ENCODE measurements around the gene GCNT3.

The GCNT3 gene, protein sequence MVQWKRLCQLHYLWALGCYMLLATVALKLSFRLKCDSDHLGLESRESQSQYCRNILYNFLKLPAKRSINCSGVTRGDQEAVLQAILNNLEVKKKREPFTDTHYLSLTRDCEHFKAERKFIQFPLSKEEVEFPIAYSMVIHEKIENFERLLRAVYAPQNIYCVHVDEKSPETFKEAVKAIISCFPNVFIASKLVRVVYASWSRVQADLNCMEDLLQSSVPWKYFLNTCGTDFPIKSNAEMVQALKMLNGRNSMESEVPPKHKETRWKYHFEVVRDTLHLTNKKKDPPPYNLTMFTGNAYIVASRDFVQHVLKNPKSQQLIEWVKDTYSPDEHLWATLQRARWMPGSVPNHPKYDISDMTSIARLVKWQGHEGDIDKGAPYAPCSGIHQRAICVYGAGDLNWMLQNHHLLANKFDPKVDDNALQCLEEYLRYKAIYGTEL

GRCh38 chr15:59611276-59612260 is at the start of gene GCNT3:
Gene GCNT3, plus strand, starts transcription at chr15:59611783. Its CDS starts 6,456 bp downstream, at chr15:59618239.
- DNase-seq, result no peak

DNA sequence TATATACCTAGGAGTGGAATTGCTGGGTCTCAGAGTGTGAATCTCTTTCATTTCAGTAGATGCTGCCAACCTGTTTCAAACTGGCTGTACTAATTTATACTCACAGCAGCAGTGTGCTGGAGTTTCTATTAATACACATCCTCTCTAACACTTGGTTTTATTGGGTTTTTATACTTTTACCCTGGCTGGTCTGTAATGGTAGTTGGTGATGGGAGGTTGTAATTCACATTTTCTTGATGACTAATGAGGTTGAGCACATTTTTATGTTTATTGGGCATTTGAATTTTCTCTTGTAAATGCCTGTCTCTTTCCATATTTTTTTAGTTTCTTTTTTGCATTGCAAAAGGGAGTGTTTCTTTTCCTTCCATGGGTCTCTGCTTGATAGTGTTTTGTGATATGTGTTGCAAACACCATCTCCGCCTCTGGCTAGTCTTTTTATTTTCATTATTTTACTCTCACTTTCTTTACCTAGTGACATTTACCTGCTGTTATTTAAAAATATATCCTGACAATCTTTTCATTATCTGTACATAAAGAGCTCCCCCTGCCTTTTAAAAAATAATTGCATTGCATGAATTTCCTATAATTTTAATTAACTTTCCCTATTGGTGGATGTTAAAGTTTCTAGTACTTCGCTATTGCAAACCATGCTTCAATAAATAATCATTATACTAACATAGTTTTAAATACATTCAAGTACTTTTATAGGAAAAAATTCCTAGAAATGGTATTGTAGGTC is 49.0 kb upstream of the GCNT3 start:
- DNase-seq, result no peak

DNA sequence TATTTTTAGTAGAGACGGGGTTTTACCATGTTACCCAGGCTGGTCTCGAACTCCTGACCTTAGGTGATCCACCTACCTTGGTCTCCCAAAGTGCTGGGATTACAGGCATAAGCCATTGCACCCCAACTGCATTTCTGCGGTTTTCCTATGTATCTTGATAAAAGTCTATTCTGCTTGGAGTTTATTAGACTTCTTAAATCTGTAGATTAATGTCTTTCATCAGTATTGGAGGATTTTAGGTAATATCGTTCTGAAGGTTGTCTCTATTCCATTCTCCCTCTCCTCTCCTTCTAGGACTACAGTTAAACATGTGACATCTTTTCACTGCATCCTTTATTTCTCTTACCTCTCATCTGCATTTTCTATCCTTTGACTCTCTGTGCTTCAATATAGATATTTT is 46.3 kb upstream of the GCNT3 start:
- DNase-seq, result no peak

DNA sequence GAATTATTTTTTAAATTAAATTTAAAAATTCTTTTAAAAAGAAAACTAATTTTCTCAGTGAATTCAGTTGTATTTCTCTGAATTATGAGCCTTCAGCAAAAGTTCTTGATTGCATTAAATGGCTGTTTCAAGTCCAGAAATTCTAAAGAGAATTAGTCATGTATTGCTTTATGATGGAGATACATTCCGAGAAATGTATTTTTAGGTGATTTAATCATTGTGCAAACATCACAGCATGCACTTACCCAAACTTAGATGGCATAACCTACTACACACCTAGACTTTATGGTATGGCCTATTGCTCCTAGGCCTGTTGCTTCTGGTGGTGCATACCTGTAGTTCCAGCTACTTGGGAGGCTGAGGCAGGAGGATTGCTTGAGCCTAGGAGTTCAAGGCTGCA is 44.3 kb upstream of the GCNT3 start:
- DNase-seq, result no peak

GRCh38 chr15:59569477-59569876 is 42.1 kb upstream of the GCNT3 start:
- DNase-seq, result no peak

GRCh38 chr15:59570315-59570714 is 41.3 kb upstream of the GCNT3 start:
- no peak for DNase-seq

DNA sequence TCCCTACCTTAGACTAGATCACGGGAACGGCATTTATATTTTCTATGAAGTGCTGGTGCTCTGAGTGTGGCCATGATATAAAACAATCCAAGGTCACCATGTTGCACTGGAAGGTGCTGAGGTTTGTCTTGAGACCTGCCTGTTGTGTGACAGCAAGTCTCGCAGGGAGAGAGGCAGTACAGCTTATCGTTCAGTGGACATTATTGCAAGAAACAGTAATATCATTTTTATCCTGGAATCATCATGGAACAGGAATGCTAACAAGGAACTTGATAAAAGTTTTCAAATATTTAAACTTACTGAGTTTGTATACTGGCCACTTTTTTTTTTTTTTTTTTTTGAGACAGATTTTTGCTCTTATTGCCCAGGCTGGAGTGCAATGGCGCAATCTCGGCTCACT is 40.0 kb upstream of the GCNT3 start:
- DNase-seq, result no peak

DNA sequence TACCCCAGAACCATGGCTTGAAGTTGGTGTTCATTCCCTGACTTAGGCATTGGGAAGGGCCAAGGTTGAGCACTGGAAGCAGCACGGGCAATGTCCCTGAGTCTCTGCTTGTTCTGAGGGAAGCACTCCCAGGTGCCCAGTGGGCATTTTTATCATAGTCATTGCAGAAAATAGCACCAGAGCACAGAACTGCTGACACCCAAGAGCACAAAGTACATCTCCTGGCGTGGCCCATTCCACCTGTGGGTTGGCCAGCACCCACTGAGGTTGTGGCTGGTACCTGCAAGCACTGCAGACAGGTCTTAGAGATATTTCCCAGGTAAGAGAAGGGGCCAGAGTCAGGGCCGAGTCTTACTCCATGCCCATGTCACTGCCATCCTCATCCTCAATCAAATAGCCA is 28.5 kb upstream of the GCNT3 start:
- DNase-seq, result no peak

DNA sequence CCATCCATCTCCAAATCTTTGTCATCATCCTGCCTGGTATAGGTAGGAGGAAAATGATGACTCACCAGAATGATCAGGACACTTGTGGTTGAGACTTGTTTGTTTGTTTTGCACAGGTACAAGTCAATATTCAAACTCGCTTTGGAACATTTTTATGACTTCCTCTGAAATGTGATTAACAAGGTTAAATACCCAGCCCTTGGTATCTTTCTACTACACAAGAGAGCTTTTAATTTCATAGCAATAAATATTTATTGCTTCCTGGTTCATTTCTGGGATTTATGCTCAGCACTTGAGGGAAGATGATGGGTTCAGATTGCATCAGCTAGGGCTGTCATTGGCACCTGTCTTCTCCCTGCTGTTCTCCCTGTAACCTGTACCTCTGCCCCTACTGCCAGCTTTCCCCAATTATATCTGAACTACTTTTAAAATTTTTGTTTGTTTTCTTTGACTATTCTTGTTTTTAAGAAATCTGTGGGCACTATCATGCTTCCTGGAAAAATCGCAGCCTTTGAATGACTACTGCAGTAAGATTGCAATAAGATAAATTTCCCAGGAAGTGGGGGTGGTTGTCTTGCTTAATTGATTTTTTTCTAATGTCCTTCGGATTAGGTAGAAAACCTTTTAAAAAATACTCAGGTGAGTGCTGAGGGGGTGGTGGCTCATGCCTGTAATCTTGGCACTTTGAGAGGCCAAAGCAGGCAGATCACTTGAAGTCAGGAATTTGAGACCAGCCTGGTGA is 24.3 kb upstream of the GCNT3 start:
- peak; percentile 17 for DNase-seq

DNA sequence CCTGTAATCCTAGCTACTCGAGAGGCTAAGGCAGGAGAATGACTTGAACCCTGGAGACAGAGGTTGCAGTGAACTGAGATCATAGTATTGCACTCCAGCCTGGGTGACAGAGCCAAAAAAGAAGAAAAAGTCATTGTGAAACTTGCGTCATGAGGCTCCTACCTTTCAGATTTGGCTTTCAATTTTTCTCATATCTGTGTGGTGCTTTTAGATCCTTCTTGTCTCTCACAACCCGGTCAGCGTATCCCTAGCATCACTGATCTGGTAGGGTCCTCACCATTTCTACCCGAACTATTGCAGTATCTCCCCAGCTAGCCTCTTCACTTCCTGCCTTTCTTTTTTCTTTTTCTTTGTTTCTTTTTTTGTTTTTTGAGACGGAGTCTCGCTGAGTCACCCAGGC is 21.6 kb upstream of the GCNT3 start:
- no peak for DNase-seq

DNA sequence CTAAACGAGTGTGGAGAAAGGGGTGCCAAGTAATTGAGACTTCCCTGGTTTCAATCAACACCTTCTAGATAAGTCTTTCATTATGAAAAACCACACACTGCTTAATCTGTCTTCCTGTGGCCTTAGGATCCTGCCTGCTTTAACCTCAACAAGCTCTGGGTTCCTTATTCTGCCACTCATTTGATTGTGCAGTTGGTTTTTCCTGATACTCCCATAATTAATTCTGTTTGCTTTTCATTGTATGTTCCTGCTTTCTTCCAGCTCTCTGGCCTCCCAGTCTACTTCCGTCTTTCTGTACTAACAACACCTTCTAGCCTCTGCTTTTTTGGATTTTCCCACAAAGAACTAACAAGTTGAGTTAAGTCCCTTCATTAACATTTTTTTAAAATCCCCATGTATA is 20.2 kb upstream of the GCNT3 start:
- DNase-seq, result no peak

DNA sequence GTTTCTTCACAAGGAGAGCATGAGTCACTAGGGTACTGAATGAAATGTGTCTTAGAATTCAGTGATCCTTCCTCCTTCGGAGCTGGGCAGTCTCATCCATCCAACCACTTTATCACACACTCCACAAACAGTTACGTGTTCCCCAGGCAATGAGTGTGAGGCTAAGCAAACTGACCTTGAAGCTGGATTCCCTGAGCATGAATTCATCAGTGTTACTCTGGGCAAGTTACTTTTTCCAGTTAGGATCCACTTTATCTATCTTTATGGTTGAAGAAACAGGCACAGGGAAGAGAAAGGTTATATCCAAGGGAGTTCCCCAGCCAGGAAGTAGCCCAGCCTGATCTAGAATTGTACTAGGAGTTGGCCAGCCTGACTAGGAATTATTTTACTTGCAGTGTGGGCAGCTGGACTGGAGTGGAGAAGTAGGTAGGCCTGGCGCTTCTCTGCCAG is 17.1 kb upstream of the GCNT3 start:
- DNase-seq, result no peak

DNA sequence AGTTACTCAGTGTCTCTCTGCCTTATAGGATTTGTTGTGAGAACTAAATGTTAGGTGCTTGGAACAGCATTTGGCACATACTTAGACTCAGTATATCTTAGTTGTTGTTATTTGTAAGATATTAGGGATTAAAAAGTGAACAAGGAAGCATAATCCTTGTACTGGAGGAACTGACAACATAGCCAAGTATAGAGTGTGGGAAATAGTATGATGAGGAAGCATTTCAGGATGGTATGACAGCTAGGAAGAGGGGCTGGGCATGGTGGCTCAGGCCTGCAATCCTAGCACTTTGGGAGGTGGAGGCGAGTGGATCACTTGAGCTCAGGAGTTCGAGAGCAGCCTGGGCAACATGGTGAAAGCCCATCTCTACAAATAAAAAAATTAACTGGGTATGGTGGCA is 16.6 kb upstream of the GCNT3 start:
- no peak for DNase-seq

DNA sequence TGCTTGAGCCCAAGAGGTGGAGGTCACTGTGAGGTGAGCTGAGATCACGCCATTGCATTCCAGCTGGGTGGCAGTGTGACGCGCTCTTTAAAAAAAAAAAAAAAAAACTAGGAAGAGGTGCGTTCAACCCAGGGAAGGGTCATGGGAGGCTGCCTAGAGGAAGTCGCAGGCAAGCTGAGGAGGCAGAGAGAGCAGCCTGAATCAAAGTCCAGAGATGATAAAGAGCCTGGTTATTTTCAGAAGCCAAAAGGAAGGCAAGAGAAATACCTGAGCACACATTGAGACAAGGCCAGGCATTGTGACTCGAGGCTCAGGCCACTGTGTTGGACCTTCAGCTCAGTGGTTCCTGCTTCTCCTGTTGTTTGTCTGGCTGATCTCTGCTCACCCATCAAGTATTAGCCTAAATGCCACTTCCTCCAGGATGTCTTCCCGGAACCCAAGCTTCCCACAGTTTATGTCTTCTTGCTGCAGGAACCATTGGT is 16.1 kb upstream of the GCNT3 start:
- DNase-seq, result no peak

GRCh38 chr15:59596640-59597039 is 14.9 kb upstream of the GCNT3 start:
- no peak for DNase-seq

GRCh38 chr15:59598461-59598860 is 13.1 kb upstream of the GCNT3 start:
- no peak for DNase-seq

DNA sequence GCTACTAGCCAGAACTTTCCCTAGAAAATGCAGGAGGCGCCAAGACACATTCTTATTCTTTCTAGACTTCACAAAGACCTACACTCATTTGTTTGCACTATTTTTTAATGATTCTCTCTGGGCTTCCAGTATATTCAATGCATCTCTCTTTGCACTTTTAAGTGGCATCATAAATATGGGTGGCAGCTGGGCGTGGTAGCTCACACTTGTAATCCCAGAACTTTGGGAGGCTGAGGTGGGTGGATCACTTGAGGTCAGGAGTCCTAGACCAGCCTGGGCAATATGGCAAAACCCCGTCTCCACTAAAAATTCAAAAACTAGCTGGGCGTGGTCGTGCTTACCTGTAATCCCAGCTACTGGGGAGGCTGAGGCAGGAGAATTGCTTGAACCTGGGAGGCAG is 5.6 kb upstream of the GCNT3 start:
- no peak for DNase-seq

DNA sequence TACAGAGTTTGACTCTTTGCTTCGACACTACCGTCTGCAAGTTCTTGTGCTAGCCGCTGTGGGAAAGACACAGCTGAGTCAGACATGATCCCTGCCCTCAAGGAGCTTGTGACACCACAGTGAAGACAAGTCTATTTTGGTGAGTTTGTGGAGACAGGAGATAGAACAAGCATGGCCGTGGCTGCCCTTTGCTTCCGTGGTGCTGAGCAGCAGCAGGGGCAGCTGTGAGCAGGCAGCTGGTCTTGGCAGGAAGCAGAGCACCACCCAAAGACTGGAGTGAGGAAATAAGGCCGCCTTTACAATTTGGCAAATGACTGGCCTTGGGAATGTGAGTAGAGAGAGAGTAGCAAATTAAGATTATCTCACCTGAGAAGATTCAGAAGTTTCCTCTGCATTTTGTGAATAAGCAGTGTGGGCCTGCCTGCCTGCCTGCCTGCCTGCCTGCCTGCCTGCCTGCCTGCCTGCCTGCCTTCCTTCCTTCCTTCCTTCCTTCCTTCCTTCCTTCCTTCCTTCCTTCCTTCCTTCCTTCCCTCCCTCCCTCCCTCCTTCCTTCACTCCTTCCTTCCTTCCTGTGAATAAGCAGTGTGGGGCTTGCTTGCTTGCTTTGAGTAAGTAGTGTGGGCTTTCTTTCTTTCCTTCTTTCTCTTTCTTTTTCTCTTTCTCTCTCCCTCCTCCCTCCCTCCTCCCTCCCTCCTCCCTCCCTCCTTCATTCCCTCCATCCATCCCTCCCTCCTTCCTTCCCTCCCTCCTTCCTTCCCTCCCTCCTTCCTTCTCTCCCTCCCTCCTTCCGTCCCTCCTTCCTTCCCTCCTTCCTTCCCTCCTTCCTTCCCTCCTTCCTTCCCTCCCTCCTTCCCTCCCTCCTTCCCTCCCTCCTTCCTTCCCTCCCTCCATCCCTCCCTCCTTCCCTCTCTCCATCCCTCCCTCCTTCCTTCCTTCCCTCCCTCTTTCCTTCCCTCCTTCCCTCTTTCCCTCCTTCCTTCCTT is 1.6 kb upstream of the GCNT3 start:
- DNase-seq, result no peak

DNA sequence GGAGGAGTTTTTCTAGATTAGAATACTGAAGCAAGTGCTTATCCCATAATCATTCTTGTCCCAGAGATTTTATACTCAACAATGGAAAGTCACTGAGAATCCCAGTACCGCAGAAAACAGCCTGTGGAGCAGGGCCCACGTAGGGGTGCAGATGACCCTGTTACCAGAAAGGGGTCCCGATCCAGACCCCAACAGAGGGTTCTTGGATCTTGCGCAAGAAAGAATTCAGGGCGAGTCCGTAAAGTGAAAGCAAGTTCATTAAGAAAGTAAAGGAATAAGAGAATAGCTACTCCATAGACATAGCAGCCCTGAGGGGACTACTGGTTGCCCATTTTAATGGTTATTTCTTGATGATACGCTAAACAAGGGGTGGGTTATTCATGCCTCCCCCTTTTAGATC is 2.6 kb downstream of the GCNT3 start:
- no peak for DNase-seq

DNA sequence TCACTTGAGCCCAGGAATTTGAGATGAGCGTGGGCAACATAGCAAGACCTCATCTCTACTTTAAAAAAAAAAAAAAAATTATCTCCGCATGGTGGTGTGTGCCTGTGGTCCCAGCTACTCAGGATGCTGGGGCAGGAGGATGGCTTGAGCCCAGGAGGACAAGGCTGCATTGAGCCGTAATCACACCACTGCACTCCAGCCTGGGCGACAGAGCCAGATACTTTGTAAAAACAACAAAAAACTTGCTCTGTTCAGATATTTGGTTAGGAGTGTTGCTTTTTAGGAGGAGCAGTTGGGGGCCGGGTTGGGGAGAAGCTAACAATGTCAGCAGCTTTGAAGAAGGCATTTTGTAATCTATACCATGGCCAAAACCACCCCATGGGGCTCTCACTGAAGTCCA is 4.1 kb downstream of the GCNT3 start:
- no peak for DNase-seq

- DNase-seq, result no peak
These were observed 4.8 kb downstream of the GCNT3 start for GRCh38 chr15:59616379-59616778.
